ENCODE data around the gene CBX4. TPM values are rescaled to one million over a fixed set of nuclear protein-coding genes. Genes with fewer than 3 reads are reported as not detected.
A peak's percentile ranks its signal among the peaks of the same experiment; 100 is the strongest.

CBX4 gene
- total and polyA plus RNA-seq, 10 donors, result 12.3 to 48.0 (median 25.4) TPM

DNA sequence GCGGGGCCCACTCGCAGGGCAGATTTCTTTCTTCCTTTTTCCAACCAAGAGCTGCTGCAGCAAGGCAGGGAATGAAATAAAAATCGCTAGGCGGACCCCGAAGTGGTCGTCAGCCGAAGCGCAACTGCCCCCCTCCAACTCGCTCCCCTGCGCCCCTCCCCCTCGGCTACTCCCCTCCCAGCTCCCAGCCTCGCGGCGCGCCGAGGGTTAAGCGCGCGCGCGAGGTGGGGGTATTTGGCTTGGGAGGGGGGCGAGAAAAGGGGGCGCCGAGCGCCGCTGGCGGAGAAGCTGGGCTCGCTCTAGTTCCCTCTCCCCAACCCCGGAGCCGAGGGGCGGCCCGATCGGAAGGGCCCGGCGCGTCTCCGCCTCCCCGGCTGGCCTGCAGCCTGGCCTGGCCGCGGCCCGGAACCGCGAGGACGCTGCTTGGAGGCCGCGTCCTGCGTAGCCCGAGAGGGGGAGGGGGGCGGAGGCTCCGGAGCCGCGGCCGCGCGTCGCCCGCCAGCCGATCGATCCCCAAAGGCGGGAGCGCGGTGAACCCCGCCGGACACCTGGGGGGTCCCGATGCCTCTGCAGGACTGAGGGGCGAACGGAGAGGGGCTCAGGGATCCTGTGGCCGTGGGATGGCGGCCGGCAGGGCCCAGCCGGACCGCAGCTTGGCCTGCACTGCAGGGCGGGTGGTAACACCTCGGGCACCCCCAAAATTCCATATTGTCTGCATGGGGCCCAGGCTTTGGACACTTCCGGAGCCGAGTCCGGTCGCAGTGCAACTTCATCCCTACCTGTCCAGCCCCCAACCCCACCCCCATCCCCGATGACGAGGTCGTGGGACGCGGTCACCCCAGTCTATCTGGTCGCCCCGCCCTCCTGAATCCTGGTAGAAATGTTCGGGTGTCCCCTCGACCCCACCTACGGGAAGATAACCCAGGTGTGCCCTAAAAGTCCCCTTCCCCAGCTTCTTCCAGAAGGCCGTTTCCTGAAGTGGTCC lies 4.9 kb upstream of the CBX4 start:
- intact Hi-C loops (cut with DNase I; ENCODE audit: low total_unique reads), result loop anchor here (5.0 to 10.0 kb wide), 2 partner anchors 42 to 141 kb away; no protein-coding TSS in a partner anchor
- peak; percentile 86 for DNase-seq
- 1 to 3% (median 1%) methylated on average over 31 to 89 of the region's 89 CpGs for WGBS, 5 donors
- Histone ChIP-seq H3K9me3 (peaks cover 0 to 4% (median 0%) of the 10 kb centered on the region in 8 donors), H3K27me3 (replicated peaks in 1 of 7) (peaks cover 18 to 97% (median 59%) of the 10 kb centered on the region in 7 donors), H3K27ac (peak overlapping the region in 7 of 8 donors; percentile 26 to 77 (median 57)), H3K4me1 (peaks cover 39 to 66% (median 64%) of the 10 kb centered on the region in 6 donors), H3K36me3 (no peaks in the 10 kb centered on the region), H3K4me3 (peak overlapping the region; percentile 26 to 96 (median 40))
- TF ChIP-seq CTCF (IDR thresholded peaks at IDR 0.05 in 8 of 11, conservative IDR thresholded peaks at IDR 0.05 in 3 of 11) (peak in 1 of 11 experiments; percentile 9), POLR2AphosphoS5 (IDR thresholded peaks at IDR 0.05) (peak; percentile 59 to 82 (median 79)), POLR2A (IDR thresholded peaks at IDR 0.05) (no peak)

- H3K36me3 ChIP-seq, result no peaks in the 10 kb centered on the region
- H3K4me3 ChIP-seq, result peak overlapping the region; percentile 26 to 96 (median 40)
- WGBS, 5 donors, result 0 to 1% (median 1%) methylated on average over 24 to 39 of the region's 39 CpGs
- H3K27me3 ChIP-seq (replicated peaks in 1 of 7), result peaks cover 18 to 90% (median 59%) of the 10 kb centered on the region in 7 donors
- H3K9me3 ChIP-seq, result peaks cover 0 to 4% (median 0%) of the 10 kb centered on the region in 8 donors
- H3K27ac ChIP-seq, result peak overlapping the region in 5 of 8 donors; percentile 57 to 77 (median 59)
- intact Hi-C loops (cut with DNase I; ENCODE audit: low total_unique reads), result loop anchor here (5.0 to 10.0 kb wide), 2 partner anchors 41 to 141 kb away; no protein-coding TSS in a partner anchor
- no peak for DNase-seq
- TF ChIP-seq CTCF (IDR thresholded peaks at IDR 0.05 in 8 of 11, conservative IDR thresholded peaks at IDR 0.05 in 3 of 11) (no peak), POLR2AphosphoS5 (IDR thresholded peaks at IDR 0.05) (peak in 1 of 3 donors; percentile 14)
- peaks cover 39 to 66% (median 64%) of the 10 kb centered on the region in 6 donors for H3K4me1 ChIP-seq
Observed at GRCh38 chr17:79843474-79843815, 4.2 kb upstream of the CBX4 start.

GRCh38 chr17:79842656-79843473 lies 3.6 kb upstream of the CBX4 start:
- peak overlapping the region; percentile 26 to 96 (median 40) for H3K4me3 ChIP-seq
- WGBS, 5 donors, result 0 to 7% (median 2%) methylated on average over 23 to 66 of the region's 66 CpGs
- intact Hi-C loops (cut with DNase I; ENCODE audit: low total_unique reads), result loop anchor here (5.0 to 10.0 kb wide), 2 partner anchors 41 to 142 kb away; no protein-coding TSS in a partner anchor
- TF ChIP-seq CTCF (IDR thresholded peaks at IDR 0.05 in 8 of 11, conservative IDR thresholded peaks at IDR 0.05 in 3 of 11) (no peak), POLR2A (IDR thresholded peaks at IDR 0.05) (no peak), POLR2AphosphoS5 (IDR thresholded peaks at IDR 0.05) (no peak)
- peaks cover 39 to 70% (median 66%) of the 10 kb centered on the region in 6 donors for H3K4me1 ChIP-seq
- peak overlapping the region in 1 of 8 donors; percentile 75 for H3K27ac ChIP-seq
- peaks cover 0 to 4% (median 0%) of the 10 kb centered on the region in 8 donors for H3K9me3 ChIP-seq
- H3K36me3 ChIP-seq, result no peaks in the 10 kb centered on the region
- DNase-seq, result no peak
- H3K27me3 ChIP-seq (replicated peaks in 1 of 7), result peaks cover 18 to 85% (median 59%) of the 10 kb centered on the region in 7 donors
